ENCODE measurements around the gene LRRC4B. TPM values are rescaled to one million over a fixed set of nuclear protein-coding genes. Genes with fewer than 3 reads are reported as not detected.
"Not testable (repeated sequence)": the region's sequence is repeated elsewhere in the genome, so short reads cannot be mapped to it uniquely, and the experiment has no call there.

The LRRC4B gene
- total and polyA plus RNA-seq, 9 donors, result 5.7 to 16.1 (median 12.7) TPM

DNA sequence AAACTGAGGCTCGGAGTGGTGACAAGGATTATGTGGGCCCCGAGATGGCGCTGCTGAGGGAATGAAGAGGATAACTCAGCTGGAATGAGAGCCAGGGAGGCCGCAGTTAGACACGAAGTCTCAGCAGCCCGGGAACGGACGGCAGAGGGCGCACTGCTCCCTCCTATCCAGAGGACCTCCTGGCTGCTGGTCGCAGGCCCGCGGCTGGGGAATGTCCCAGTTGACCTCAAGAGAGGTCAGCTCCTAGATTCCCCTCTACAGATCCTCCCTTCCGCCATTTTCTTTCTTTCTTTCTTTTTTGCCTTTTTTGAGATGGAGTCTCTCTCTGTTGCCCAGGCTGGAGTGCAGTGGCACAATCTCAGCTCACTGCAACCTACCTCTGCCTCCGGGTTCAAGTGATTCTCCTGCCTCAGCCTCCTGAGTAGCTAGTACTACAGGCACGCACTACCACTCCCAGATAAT, 30.4 kb downstream of the LRRC4B start:
- Histone ChIP-seq H3K9me3 (replicated peaks; ENCODE audit: control insufficient read depth, low read depth, low read length) (peaks cover 8% of the 10 kb centered on the region), H3K27ac (ENCODE audit: low read length) (no peak overlapping the region), H3K36me3 (ENCODE audit: control insufficient read depth, insufficient read depth, low read length) (no peaks in the 10 kb centered on the region), H3K27me3 (ENCODE audit: control insufficient read depth, insufficient read depth, low read length) (no peaks in the 10 kb centered on the region), H3K4me1 (ENCODE audit: control insufficient read depth, insufficient read depth, low read length) (peaks cover 6% of the 10 kb centered on the region), H3K4me3 (ENCODE audit: low read length) (no peak overlapping the region)
- peak; percentile 82 for DNase-seq
- 10% methylated on average over 13 of the region's 15 CpGs for WGBS (ENCODE audit: insufficient coverage)

DNA sequence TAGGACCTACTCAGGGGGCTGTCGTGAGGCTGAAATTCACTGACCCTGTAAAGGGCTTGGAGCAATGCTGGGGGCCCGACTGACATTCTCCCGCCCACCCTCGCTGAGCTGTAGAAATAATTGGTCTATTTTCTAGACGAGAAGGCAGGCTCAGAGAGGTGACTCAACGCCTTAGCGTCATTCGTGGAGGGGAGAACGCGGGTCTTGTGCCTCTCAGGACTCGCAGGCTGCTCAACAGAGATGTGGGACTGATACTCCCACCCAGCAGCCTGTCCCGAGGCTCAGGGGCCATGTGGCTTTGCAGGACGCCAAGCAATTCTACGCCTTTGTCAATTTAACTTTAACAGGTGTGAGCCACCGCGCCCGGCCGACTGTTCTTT, 30.9 kb downstream of the LRRC4B start:
- WGBS (ENCODE audit: insufficient coverage), result 68% methylated on average over 14 of the region's 18 CpGs
- Histone ChIP-seq H3K27me3 (ENCODE audit: control insufficient read depth, insufficient read depth, low read length) (no peaks in the 10 kb centered on the region), H3K36me3 (ENCODE audit: control insufficient read depth, insufficient read depth, low read length) (no peaks in the 10 kb centered on the region), H3K4me1 (ENCODE audit: control insufficient read depth, insufficient read depth, low read length) (peaks cover 6% of the 10 kb centered on the region), H3K4me3 (ENCODE audit: low read length) (no peak overlapping the region), H3K9me3 (replicated peaks; ENCODE audit: control insufficient read depth, low read depth, low read length) (peaks cover 13% of the 10 kb centered on the region), H3K27ac (ENCODE audit: low read length) (no peak overlapping the region)
- no peak for DNase-seq

GRCh38 chr19:50536662-50537305, 31.5 kb downstream of the LRRC4B start:
- no peak overlapping the region for H3K27ac ChIP-seq (ENCODE audit: low read length)
- no peak overlapping the region for H3K4me3 ChIP-seq (ENCODE audit: low read length)
- peaks cover 6% of the 10 kb centered on the region for H3K4me1 ChIP-seq (ENCODE audit: control insufficient read depth, insufficient read depth, low read length)
- peaks cover 15% of the 10 kb centered on the region for H3K9me3 ChIP-seq (replicated peaks; ENCODE audit: control insufficient read depth, low read depth, low read length)
- WGBS (ENCODE audit: insufficient coverage), result 84% methylated on average over 16 of the region's 16 CpGs
- H3K27me3 ChIP-seq (ENCODE audit: control insufficient read depth, insufficient read depth, low read length), result no peaks in the 10 kb centered on the region
- no peaks in the 10 kb centered on the region for H3K36me3 ChIP-seq (ENCODE audit: control insufficient read depth, insufficient read depth, low read length)
- no peak for DNase-seq

DNA sequence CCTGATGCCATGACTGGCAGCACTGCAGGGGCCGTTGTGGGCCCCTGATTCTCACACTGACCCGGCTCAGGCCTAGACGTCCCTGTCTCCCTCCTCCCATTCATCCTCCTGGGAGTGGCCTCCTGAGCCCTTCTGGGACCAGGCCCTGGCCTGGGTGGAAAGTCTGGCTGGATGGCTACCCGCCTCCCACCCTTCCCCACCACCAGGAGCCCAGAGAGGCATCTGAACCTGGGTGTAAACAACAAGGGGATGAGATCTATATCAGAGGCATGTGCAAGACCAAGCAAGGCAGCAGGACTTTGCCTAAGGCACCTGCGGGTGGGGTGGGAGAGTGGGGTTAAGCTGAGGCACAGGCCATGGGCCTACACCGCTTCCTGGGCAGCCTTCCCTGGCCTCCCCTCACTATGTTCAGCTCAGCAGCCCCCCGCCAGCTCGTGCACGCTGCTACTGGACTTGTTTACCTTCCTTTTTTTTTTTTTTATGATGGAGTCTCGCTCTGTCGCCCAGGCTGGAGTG, 32.5 kb downstream of the LRRC4B start:
- Histone ChIP-seq H3K9me3 (replicated peaks; ENCODE audit: control insufficient read depth, low read depth, low read length) (peaks cover 15% of the 10 kb centered on the region), H3K27ac (ENCODE audit: low read length) (no peak overlapping the region), H3K36me3 (ENCODE audit: control insufficient read depth, insufficient read depth, low read length) (no peaks in the 10 kb centered on the region), H3K27me3 (ENCODE audit: control insufficient read depth, insufficient read depth, low read length) (no peaks in the 10 kb centered on the region), H3K4me3 (ENCODE audit: low read length) (no peak overlapping the region), H3K4me1 (ENCODE audit: control insufficient read depth, insufficient read depth, low read length) (peaks cover 6% of the 10 kb centered on the region)
- DNase-seq, result no peak
- 45% methylated on average over 3 of the region's 11 CpGs for WGBS (ENCODE audit: insufficient coverage)

- WGBS (ENCODE audit: insufficient coverage), result 100% methylated on average over 1 of the region's 3 CpGs
- no peaks in the 10 kb centered on the region for H3K36me3 ChIP-seq (ENCODE audit: control insufficient read depth, insufficient read depth, low read length)
- H3K27ac ChIP-seq (ENCODE audit: low read length), result no peak overlapping the region
- H3K4me1 ChIP-seq (ENCODE audit: control insufficient read depth, insufficient read depth, low read length), result peaks cover 6% of the 10 kb centered on the region
- no peak for DNase-seq
- H3K9me3 ChIP-seq (replicated peaks; ENCODE audit: control insufficient read depth, low read depth, low read length), result peaks cover 15% of the 10 kb centered on the region
- H3K4me3 ChIP-seq (ENCODE audit: low read length), result no peak overlapping the region
- H3K27me3 ChIP-seq (ENCODE audit: control insufficient read depth, insufficient read depth, low read length), result no peaks in the 10 kb centered on the region
These were observed 33.8 kb downstream of the LRRC4B start for GRCh38 chr19:50534478-50534877.

DNA sequence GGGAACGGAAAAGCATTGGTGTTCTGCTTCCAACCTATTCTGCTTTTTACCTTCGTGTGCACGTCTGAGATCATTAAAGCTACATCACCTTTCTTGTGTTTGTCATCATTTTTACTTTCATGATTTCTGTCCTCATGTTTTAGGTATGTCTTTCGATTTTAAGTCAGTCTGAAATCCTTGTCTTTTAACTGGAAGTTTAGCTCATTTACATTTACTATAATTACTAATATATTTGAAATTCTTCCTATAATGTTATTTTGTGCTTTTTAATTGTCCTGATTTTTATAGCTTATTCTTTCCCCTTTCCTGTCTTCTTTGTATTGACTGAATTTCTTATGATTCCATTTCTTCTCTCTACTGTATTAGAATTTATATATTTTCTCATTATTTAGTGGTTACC, 35.3 kb downstream of the LRRC4B start:
- Histone ChIP-seq H3K4me3 (ENCODE audit: low read length) (no peak overlapping the region), H3K27me3 (ENCODE audit: control insufficient read depth, insufficient read depth, low read length) (no peaks in the 10 kb centered on the region), H3K36me3 (ENCODE audit: control insufficient read depth, insufficient read depth, low read length) (no peaks in the 10 kb centered on the region), H3K9me3 (replicated peaks; ENCODE audit: control insufficient read depth, low read depth, low read length) (peaks cover 15% of the 10 kb centered on the region), H3K4me1 (ENCODE audit: control insufficient read depth, insufficient read depth, low read length) (peaks cover 6% of the 10 kb centered on the region), H3K27ac (ENCODE audit: low read length) (no peak overlapping the region)
- DNase-seq, result no peak
- 88% methylated on average over 1 of the region's 4 CpGs for WGBS (ENCODE audit: insufficient coverage)

DNA sequence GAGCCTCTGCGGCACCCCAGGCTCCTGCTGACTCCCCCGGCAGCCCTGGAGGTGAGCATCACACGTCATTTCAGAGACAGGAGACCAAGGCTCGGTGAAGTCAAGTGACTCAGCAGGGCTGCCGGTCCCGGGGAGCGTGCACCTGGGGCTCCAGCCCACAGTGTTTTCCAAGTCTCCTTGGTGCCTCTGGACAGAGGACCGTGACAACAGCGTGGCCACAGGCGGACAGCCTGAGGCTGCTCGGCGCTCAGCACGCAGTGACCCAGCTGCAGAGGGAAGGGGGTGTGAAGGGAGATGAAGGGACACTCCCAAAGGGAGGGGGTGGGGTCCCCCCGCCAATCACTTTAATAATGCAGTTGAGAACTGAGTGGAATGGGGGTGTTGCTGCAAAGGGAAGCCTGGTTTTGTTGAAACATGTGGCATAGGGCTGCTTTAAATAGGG, 37.0 kb downstream of the LRRC4B start:
- H3K27ac ChIP-seq (ENCODE audit: low read length), result no peak overlapping the region
- WGBS (ENCODE audit: insufficient coverage), result 63% methylated on average over 14 of the region's 14 CpGs
- H3K4me1 ChIP-seq (ENCODE audit: control insufficient read depth, insufficient read depth, low read length), result no peaks in the 10 kb centered on the region
- H3K27me3 ChIP-seq (ENCODE audit: control insufficient read depth, insufficient read depth, low read length), result no peaks in the 10 kb centered on the region
- no peaks in the 10 kb centered on the region for H3K36me3 ChIP-seq (ENCODE audit: control insufficient read depth, insufficient read depth, low read length)
- no peak overlapping the region for H3K4me3 ChIP-seq (ENCODE audit: low read length)
- no peak for DNase-seq
- H3K9me3 ChIP-seq (replicated peaks; ENCODE audit: control insufficient read depth, low read depth, low read length), result peaks cover 15% of the 10 kb centered on the region

GRCh38 chr19:50528052-50528451, 40.2 kb downstream of the LRRC4B start:
- H3K27me3 ChIP-seq (ENCODE audit: control insufficient read depth, insufficient read depth, low read length); H3K9me3 ChIP-seq (replicated peaks; ENCODE audit: control insufficient read depth, low read depth, low read length); H3K36me3 ChIP-seq (ENCODE audit: control insufficient read depth, insufficient read depth, low read length); H3K4me3 ChIP-seq (ENCODE audit: low read length); H3K4me1 ChIP-seq (ENCODE audit: control insufficient read depth, insufficient read depth, low read length); H3K27ac ChIP-seq (ENCODE audit: low read length); DNase-seq: not testable (repeated sequence)
- 92% methylated on average over 2 of the region's 3 CpGs for WGBS (ENCODE audit: insufficient coverage)

- WGBS (ENCODE audit: insufficient coverage), result 94% methylated on average over 10 of the region's 10 CpGs
These were observed 45.4 kb downstream of the LRRC4B start for GRCh38 chr19:50522881-50523280.

DNA sequence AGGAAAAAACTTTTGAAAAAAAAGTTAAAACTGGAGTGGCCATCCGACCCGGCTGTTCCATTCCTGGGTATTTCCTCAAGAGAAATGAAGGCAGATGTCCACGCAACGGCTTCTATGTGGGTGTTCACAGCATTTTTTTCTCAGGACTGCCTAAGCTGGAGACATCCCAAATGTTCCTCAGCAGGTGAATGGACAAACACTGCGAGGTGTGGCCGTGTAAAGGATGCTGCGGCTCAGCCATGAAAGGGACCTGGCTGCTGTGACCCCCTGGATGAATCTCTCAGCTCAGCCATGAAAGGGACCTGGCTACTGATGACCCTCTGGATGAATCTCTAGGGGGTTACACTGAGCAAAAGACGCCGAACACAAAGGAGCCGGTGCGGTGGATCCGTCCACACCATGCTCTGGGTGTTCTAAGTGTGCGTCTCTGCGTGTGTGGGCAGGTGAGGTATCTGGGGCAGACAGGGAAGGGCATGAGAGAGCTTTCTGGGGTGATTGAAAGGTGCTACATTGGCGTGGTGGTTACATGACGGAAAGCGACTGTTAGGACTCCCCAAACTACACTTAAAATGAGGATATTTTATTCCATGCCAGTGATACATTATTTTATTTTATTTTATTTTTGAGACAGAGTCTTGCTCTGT, 47.3 kb downstream of the LRRC4B start:
- Histone ChIP-seq H3K27ac (ENCODE audit: low read length) (no peak overlapping the region), H3K36me3 (ENCODE audit: control insufficient read depth, insufficient read depth, low read length) (peaks cover 4% of the 10 kb centered on the region), H3K9me3 (replicated peaks; ENCODE audit: control insufficient read depth, low read depth, low read length) (no peaks in the 10 kb centered on the region), H3K27me3 (ENCODE audit: control insufficient read depth, insufficient read depth, low read length) (peaks cover 2% of the 10 kb centered on the region), H3K4me3 (ENCODE audit: low read length) (no peak overlapping the region), H3K4me1 (ENCODE audit: control insufficient read depth, insufficient read depth, low read length) (no peaks in the 10 kb centered on the region)
- DNase-seq, result no peak
- 68% methylated on average over 12 of the region's 17 CpGs for WGBS (ENCODE audit: insufficient coverage)

More at GRCh38 chr19:50522881-50523280, 45.4 kb downstream of the LRRC4B start:
- DNase-seq, result no peak
- H3K36me3 ChIP-seq (ENCODE audit: control insufficient read depth, insufficient read depth, low read length), result peaks cover 4% of the 10 kb centered on the region
- H3K27ac ChIP-seq (ENCODE audit: low read length), result no peak overlapping the region
- no peaks in the 10 kb centered on the region for H3K9me3 ChIP-seq (replicated peaks; ENCODE audit: control insufficient read depth, low read depth, low read length)
- no peak overlapping the region for H3K4me3 ChIP-seq (ENCODE audit: low read length)
- no peaks in the 10 kb centered on the region for H3K4me1 ChIP-seq (ENCODE audit: control insufficient read depth, insufficient read depth, low read length)
- H3K27me3 ChIP-seq (ENCODE audit: control insufficient read depth, insufficient read depth, low read length), result peaks cover 2% of the 10 kb centered on the region

All from muscle of leg (tissue), 11 donors.